GM12875 (cell line): ENCODE measurements around the gene ARID1B.

Source experiments
- H3K4me3 ChIP-seq: one replicate; pipeline ENCODE4 v1.5.1; 2011; ENCODE audit warnings: low read depth, low read length, control low read depth
- CTCF ChIP-seq: IDR thresholded peaks from 2 replicates; pipeline ENCODE4 v1.5.1; 2011; ENCODE audit warnings: low read depth, mild to moderate bottlenecking, control low read depth, inconsistent platforms, low read length, moderate library complexity, borderline replicate concordance; ENCODE audit not compliant: insufficient read depth

The ARID1B gene

GRCh38 chr6:156806155-156806554, 29.0 kb downstream of the ARID1B start:
- no peak for TF ChIP-seq CTCF
- no peak overlapping the region for H3K4me3 ChIP-seq

GRCh38 chr6:156807028-156807427, 29.9 kb downstream of the ARID1B start:
- no peak for TF ChIP-seq CTCF
- H3K4me3 ChIP-seq: no peak overlapping the region

GRCh38 chr6:156807795-156808194, 30.6 kb downstream of the ARID1B start:
- TF ChIP-seq CTCF: no peak
- H3K4me3 ChIP-seq: no peak overlapping the region

- no peak overlapping the region for H3K4me3 ChIP-seq
- TF ChIP-seq CTCF: no peak
Observed at GRCh38 chr6:156808287-156808686, 31.1 kb downstream of the ARID1B start.

- no peak for TF ChIP-seq CTCF
- H3K4me3 ChIP-seq: no peak overlapping the region
Observed at GRCh38 chr6:156809034-156809433, 31.9 kb downstream of the ARID1B start.

GRCh38 chr6:156809446-156810178, 32.4 kb downstream of the ARID1B start:
- no peak overlapping the region for H3K4me3 ChIP-seq
- TF ChIP-seq CTCF: no peak

- no peak for TF ChIP-seq CTCF
- no peak overlapping the region for H3K4me3 ChIP-seq
Observed at GRCh38 chr6:156814036-156814581, 36.9 kb downstream of the ARID1B start.
